Measurements from ENCODE around the gene MINDY4.
"Not testable (repeated sequence)": the region's sequence is repeated elsewhere in the genome, so short reads cannot be mapped to it uniquely, and the experiment has no call there.

MINDY4 gene

GRCh38 chr7:30797176-30798040 is 26.2 kb downstream of the MINDY4 start:
- Histone ChIP-seq H3K9ac (ENCODE audit: low read length) (no peak overlapping the region), H3K9me3 (ENCODE audit: control insufficient read depth, low read depth, low read length) (no peaks in the 10 kb centered on the region), H3K36me3 (ENCODE audit: control insufficient read depth, low read depth, low read length) (no peaks in the 10 kb centered on the region), H3K4me3 (ENCODE audit: low read length) (no peak overlapping the region), H3K27ac (ENCODE audit: low read length) (no peak overlapping the region), H3K4me1 (ENCODE audit: control insufficient read depth, low read depth, low read length) (no peaks in the 10 kb centered on the region), H3K27me3 (ENCODE audit: control insufficient read depth, insufficient read depth, low read length) (no peaks in the 10 kb centered on the region)

GRCh38 chr7:30799206-30799975 is 28.2 kb downstream of the MINDY4 start:
- H3K27me3 ChIP-seq (ENCODE audit: control insufficient read depth, insufficient read depth, low read length): no peaks in the 10 kb centered on the region
- no peak overlapping the region for H3K9ac ChIP-seq (ENCODE audit: low read length)
- no peaks in the 10 kb centered on the region for H3K36me3 ChIP-seq (ENCODE audit: control insufficient read depth, low read depth, low read length)
- no peaks in the 10 kb centered on the region for H3K4me1 ChIP-seq (ENCODE audit: control insufficient read depth, low read depth, low read length)
- H3K4me3 ChIP-seq (ENCODE audit: low read length): no peak overlapping the region
- no peaks in the 10 kb centered on the region for H3K9me3 ChIP-seq (ENCODE audit: control insufficient read depth, low read depth, low read length)
- H3K27ac ChIP-seq (ENCODE audit: low read length): no peak overlapping the region

- H3K27ac ChIP-seq (ENCODE audit: low read length): no peak overlapping the region
- no peaks in the 10 kb centered on the region for H3K27me3 ChIP-seq (ENCODE audit: control insufficient read depth, insufficient read depth, low read length)
- H3K9me3 ChIP-seq (ENCODE audit: control insufficient read depth, low read depth, low read length): no peaks in the 10 kb centered on the region
- no peak overlapping the region for H3K9ac ChIP-seq (ENCODE audit: low read length)
- no peak overlapping the region for H3K4me3 ChIP-seq (ENCODE audit: low read length)
- no peaks in the 10 kb centered on the region for H3K4me1 ChIP-seq (ENCODE audit: control insufficient read depth, low read depth, low read length)
- H3K36me3 ChIP-seq (ENCODE audit: control insufficient read depth, low read depth, low read length): no peaks in the 10 kb centered on the region
These were observed 28.9 kb downstream of the MINDY4 start for GRCh38 chr7:30799976-30800661.

GRCh38 chr7:30800785-30801252 is 29.6 kb downstream of the MINDY4 start:
- H3K4me1 ChIP-seq (ENCODE audit: control insufficient read depth, low read depth, low read length): no peaks in the 10 kb centered on the region

GRCh38 chr7:30802812-30803211 is 31.6 kb downstream of the MINDY4 start:
- no peak overlapping the region for H3K4me3 ChIP-seq (ENCODE audit: low read length)
- H3K27me3 ChIP-seq (ENCODE audit: control insufficient read depth, insufficient read depth, low read length): no peaks in the 10 kb centered on the region
- no peaks in the 10 kb centered on the region for H3K4me1 ChIP-seq (ENCODE audit: control insufficient read depth, low read depth, low read length)
- H3K9ac ChIP-seq (ENCODE audit: low read length): no peak overlapping the region
- no peaks in the 10 kb centered on the region for H3K36me3 ChIP-seq (ENCODE audit: control insufficient read depth, low read depth, low read length)
- H3K27ac ChIP-seq (ENCODE audit: low read length): no peak overlapping the region
- no peaks in the 10 kb centered on the region for H3K9me3 ChIP-seq (ENCODE audit: control insufficient read depth, low read depth, low read length)

More at GRCh38 chr7:30800785-30801252, 29.6 kb downstream of the MINDY4 start:
- Histone ChIP-seq H3K36me3 (ENCODE audit: control insufficient read depth, low read depth, low read length) (no peaks in the 10 kb centered on the region), H3K27ac (ENCODE audit: low read length) (no peak overlapping the region), H3K4me3 (ENCODE audit: low read length) (no peak overlapping the region), H3K9ac (ENCODE audit: low read length) (no peak overlapping the region), H3K27me3 (ENCODE audit: control insufficient read depth, insufficient read depth, low read length) (no peaks in the 10 kb centered on the region), H3K9me3 (ENCODE audit: control insufficient read depth, low read depth, low read length) (no peaks in the 10 kb centered on the region)

GRCh38 chr7:30804078-30804661 is 33.0 kb downstream of the MINDY4 start:
- no peaks in the 10 kb centered on the region for H3K9me3 ChIP-seq (ENCODE audit: control insufficient read depth, low read depth, low read length)
- no peak overlapping the region for H3K27ac ChIP-seq (ENCODE audit: low read length)
- no peak overlapping the region for H3K9ac ChIP-seq (ENCODE audit: low read length)

GRCh38 chr7:30805081-30805691 is 34.0 kb downstream of the MINDY4 start:
- Histone ChIP-seq H3K36me3 (ENCODE audit: control insufficient read depth, low read depth, low read length) (no peaks in the 10 kb centered on the region), H3K27ac (ENCODE audit: low read length) (no peak overlapping the region), H3K4me3 (ENCODE audit: low read length) (no peak overlapping the region), H3K9me3 (ENCODE audit: control insufficient read depth, low read depth, low read length) (no peaks in the 10 kb centered on the region), H3K27me3 (ENCODE audit: control insufficient read depth, insufficient read depth, low read length) (no peaks in the 10 kb centered on the region), H3K4me1 (ENCODE audit: control insufficient read depth, low read depth, low read length) (no peaks in the 10 kb centered on the region), H3K9ac (ENCODE audit: low read length) (no peak overlapping the region)

More at GRCh38 chr7:30804078-30804661, 33.0 kb downstream of the MINDY4 start:
- Histone ChIP-seq H3K4me1 (ENCODE audit: control insufficient read depth, low read depth, low read length) (no peaks in the 10 kb centered on the region), H3K36me3 (ENCODE audit: control insufficient read depth, low read depth, low read length) (no peaks in the 10 kb centered on the region), H3K4me3 (ENCODE audit: low read length) (no peak overlapping the region), H3K27me3 (ENCODE audit: control insufficient read depth, insufficient read depth, low read length) (no peaks in the 10 kb centered on the region)

GRCh38 chr7:30805931-30806330 is 34.7 kb downstream of the MINDY4 start:
- Histone ChIP-seq H3K4me3 (ENCODE audit: low read length) (no peak overlapping the region), H3K9me3 (ENCODE audit: control insufficient read depth, low read depth, low read length) (no peaks in the 10 kb centered on the region), H3K27ac (ENCODE audit: low read length) (no peak overlapping the region), H3K4me1 (ENCODE audit: control insufficient read depth, low read depth, low read length) (no peaks in the 10 kb centered on the region), H3K27me3 (ENCODE audit: control insufficient read depth, insufficient read depth, low read length) (no peaks in the 10 kb centered on the region), H3K9ac (ENCODE audit: low read length) (no peak overlapping the region), H3K36me3 (ENCODE audit: control insufficient read depth, low read depth, low read length) (no peaks in the 10 kb centered on the region)

GRCh38 chr7:30807477-30807876 is 36.3 kb downstream of the MINDY4 start:
- not testable (repeated sequence) for H3K4me1 ChIP-seq (ENCODE audit: control insufficient read depth, low read depth, low read length); H3K27me3 ChIP-seq (ENCODE audit: control insufficient read depth, insufficient read depth, low read length); H3K9me3 ChIP-seq (ENCODE audit: control insufficient read depth, low read depth, low read length); H3K9ac ChIP-seq (ENCODE audit: low read length); H3K27ac ChIP-seq (ENCODE audit: low read length); H3K36me3 ChIP-seq (ENCODE audit: control insufficient read depth, low read depth, low read length); H3K4me3 ChIP-seq (ENCODE audit: low read length)

GRCh38 chr7:30807941-30808340 is 36.7 kb downstream of the MINDY4 start:
- not testable (repeated sequence) for H3K27ac ChIP-seq (ENCODE audit: low read length); H3K4me1 ChIP-seq (ENCODE audit: control insufficient read depth, low read depth, low read length); H3K9me3 ChIP-seq (ENCODE audit: control insufficient read depth, low read depth, low read length); H3K27me3 ChIP-seq (ENCODE audit: control insufficient read depth, insufficient read depth, low read length); H3K9ac ChIP-seq (ENCODE audit: low read length); H3K4me3 ChIP-seq (ENCODE audit: low read length); H3K36me3 ChIP-seq (ENCODE audit: control insufficient read depth, low read depth, low read length)

- no peak overlapping the region for H3K4me3 ChIP-seq (ENCODE audit: low read length)
- no peak overlapping the region for H3K27ac ChIP-seq (ENCODE audit: low read length)
- no peaks in the 10 kb centered on the region for H3K27me3 ChIP-seq (ENCODE audit: control insufficient read depth, insufficient read depth, low read length)
- no peaks in the 10 kb centered on the region for H3K4me1 ChIP-seq (ENCODE audit: control insufficient read depth, low read depth, low read length)
- H3K36me3 ChIP-seq (ENCODE audit: control insufficient read depth, low read depth, low read length): no peaks in the 10 kb centered on the region
- H3K9me3 ChIP-seq (ENCODE audit: control insufficient read depth, low read depth, low read length): no peaks in the 10 kb centered on the region
- H3K9ac ChIP-seq (ENCODE audit: low read length): no peak overlapping the region
These were observed 39.8 kb downstream of the MINDY4 start for GRCh38 chr7:30810986-30811385.

Data from iPS-18a (cell line).